Caki2 (cell line): ENCODE measurements around the gene CDKAL1. TPM values are rescaled to one million over a fixed set of nuclear protein-coding genes. Genes with fewer than 3 reads are reported as not detected.

ENCODE experiments used
- total RNA-seq: library from RNA; depleted of rRNA; stranded (reverse); fragments of >200 nt; shearing (Covaris generic); gene quantifications from 2 replicates; pipeline ENCODE4 v1.2.3, GENCODE V29; 2014; ENCODE audit warnings: low replicate concordance; rRNA removed

The CDKAL1 gene
- total RNA-seq, 1 experiment from 2014 or later: 40.9 TPM

Other genes starting within 250 kb of the CDKAL1 start
- gene E2F3, start 132.6 kb upstream of the CDKAL1 start, total RNA-seq: 10.5 TPM in 2 replicates